MM.1S (cell line): ENCODE data around the gene GRIK4.

ENCODE experiments used
- DNase-seq: peaks from one replicate; pipeline ENCODE4 v3.0.0-alpha.2; 2015
- H2AFZ ChIP-seq: fragments of 300-600 bp; sonication (generic); 2 replicates; pipeline ENCODE4 v1.6.0; 2016; ENCODE audit warnings: antibody characterized with exemption, low read length
- H3F3A ChIP-seq: fragments of 300-600 bp; sonication (generic); 2 replicates; pipeline ENCODE4 v1.6.1; 2016; ENCODE audit warnings: mild to moderate bottlenecking, antibody characterized with exemption, low read length, moderate library complexity, mixed read lengths; ENCODE audit not compliant: insufficient read depth
- H3K27ac ChIP-seq: fragments of 300-600 bp; sonication (generic); 2 replicates; pipeline ENCODE4 v1.5.1; 2016; ENCODE audit warnings: mild to moderate bottlenecking, low read length
- H3K27me3 ChIP-seq: fragments of 300-600 bp; sonication (generic); replicated peaks from 2 replicates; pipeline ENCODE4 v1.6.0; 2016; ENCODE audit warnings: low read length; ENCODE audit not compliant: insufficient read depth
- H3K36me3 ChIP-seq: fragments of 300-600 bp; sonication (generic); replicated peaks from 2 replicates; pipeline ENCODE4 v1.6.1; 2016; ENCODE audit warnings: mild to moderate bottlenecking, low read length, mixed read lengths; ENCODE audit not compliant: insufficient read depth
- H3K4me1 ChIP-seq: fragments of 300-600 bp; sonication (generic); 2 replicates; pipeline ENCODE4 v1.6.1; 2016; ENCODE audit warnings: low read length, mixed read lengths
- H3K4me2 ChIP-seq: fragments of 300-600 bp; sonication (generic); 2 replicates; pipeline ENCODE4 v1.6.0; 2016; ENCODE audit warnings: low read depth, low read length
- H3K4me3 ChIP-seq: fragments of 300-600 bp; sonication (generic); 2 replicates; pipeline ENCODE4 v1.5.1; 2016; ENCODE audit warnings: low read length, mixed read lengths
- H3K79me2 ChIP-seq: fragments of 300-600 bp; sonication (generic); 2 replicates; pipeline ENCODE4 v1.6.1; 2016; ENCODE audit warnings: mixed run types, low read length, mixed read lengths
- H3K9ac ChIP-seq: fragments of 300-600 bp; sonication (generic); 2 replicates; pipeline ENCODE4 v1.6.1; 2016; ENCODE audit warnings: low read length, mixed read lengths
- H3K9me2 ChIP-seq: fragments of 300-600 bp; sonication (generic); replicated peaks from 2 replicates; pipeline ENCODE4 v1.6.1; 2016; ENCODE audit warnings: mild to moderate bottlenecking, low read length, mixed read lengths; ENCODE audit not compliant: insufficient read depth
- H3K9me3 ChIP-seq: fragments of 300-600 bp; sonication (generic); replicated peaks from 2 replicates; pipeline ENCODE4 v1.6.1; 2016; ENCODE audit warnings: mild to moderate bottlenecking, low read length, mixed read lengths; ENCODE audit not compliant: insufficient read depth
- H4K20me1 ChIP-seq: fragments of 300-600 bp; sonication (generic); 2 replicates; pipeline ENCODE4 v1.6.1; 2016; ENCODE audit warnings: mild to moderate bottlenecking, low read length, moderate library complexity, mixed read lengths; ENCODE audit not compliant: insufficient read depth
- EZH2 ChIP-seq: fragments of 300-600 bp; sonication (generic); optimal IDR thresholded peaks from 2 replicates; pipeline ENCODE3; 2017; ENCODE audit warnings: low read depth, mild to moderate bottlenecking, antibody characterized with exemption, low read length, mixed read lengths
- EZH2phosphoT487 ChIP-seq: fragments of 300-600 bp; sonication (generic); IDR thresholded peaks from 2 replicates; pipeline ENCODE4 v1.6.1; 2018; ENCODE audit warnings: antibody characterized with exemption, low read length
- TF ChIP-seq, protein P1 (sequence below): fragments of 300-600 bp; sonication (generic); IDR thresholded peaks from 2 replicates; pipeline ENCODE4 v1.5.1; 2016; ENCODE audit warnings: antibody characterized with exemption, low read length, mixed read lengths

The GRIK4 gene

DNA sequence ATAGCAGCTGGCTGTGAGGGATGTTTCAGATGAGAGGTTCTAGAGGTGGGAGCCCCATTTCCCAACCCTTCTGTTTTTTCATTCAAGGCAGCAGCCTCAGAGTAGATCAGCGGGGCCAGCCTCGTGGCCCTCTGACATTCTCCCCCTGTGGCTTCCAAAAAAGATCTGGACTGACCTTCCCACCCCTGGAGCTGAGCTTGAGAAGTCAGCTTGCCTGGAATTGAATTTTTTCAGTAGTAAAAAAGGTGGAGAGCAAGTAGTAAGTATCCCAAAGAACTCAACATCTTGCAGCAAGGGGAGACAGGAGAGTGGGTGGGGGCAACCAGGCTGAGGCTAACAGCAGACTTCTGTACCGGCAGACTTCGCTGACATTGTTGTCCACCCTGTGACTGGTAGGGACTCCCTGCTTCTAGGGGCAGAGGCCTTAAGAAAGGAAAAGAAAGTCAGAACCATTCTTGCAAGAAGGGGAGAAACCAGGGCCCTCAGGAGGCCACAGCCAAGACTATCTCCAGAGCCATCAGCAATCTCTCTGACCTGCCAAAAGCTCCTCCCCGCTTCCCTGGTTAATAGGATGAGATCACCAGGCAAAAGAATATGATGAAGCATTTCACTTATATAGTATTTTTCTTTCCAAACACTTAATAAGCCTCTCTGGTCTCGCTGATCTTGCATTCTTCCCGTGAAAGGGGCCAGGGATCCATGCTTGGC is 2.0 kb upstream of the GRIK4 start:
- no peak for DNase-seq
- Histone ChIP-seq H3K9ac (no peak overlapping the region), H3K27me3 (no peaks in the 10 kb centered on the region)

DNA sequence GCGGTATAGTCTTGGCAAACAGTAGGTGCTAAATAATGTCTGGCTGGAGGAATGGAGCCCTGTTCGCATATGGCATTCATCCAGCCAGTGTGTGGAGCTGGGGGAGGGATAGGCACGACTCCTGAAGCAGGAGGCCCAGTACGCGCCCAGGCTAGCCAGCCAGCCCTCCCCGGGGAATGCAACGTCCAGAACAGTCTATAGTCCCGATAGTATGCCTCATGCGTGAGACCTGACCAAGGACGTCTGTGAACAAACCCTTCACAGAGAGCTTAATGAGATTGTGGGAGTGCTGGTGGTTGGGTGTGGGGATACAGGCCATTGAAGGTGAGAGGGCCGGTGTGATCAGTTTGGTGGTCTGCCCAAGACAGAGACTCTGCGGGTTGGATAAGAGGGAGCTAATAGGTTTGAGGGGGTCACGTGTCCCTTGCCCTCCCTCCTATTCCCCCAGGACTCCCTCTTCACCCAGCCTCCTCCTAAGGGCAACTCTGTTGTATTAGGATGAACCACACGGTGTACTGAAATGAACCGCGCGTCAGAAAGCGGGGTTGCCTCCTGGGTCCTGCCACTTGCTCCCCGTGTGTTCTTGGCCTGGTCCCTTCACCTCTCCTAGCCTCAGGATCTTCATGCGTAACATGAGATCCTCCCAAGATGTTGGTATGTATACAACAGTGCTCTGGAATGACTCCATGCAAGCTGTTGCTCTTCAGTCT is 987 bp upstream of the GRIK4 start:
- H3K9me2 ChIP-seq = no peaks in the 10 kb centered on the region
- peak overlapping the region; percentile 19; the same call in 1 of the 2 replicates for H2AFZ ChIP-seq
- H3K4me2 ChIP-seq = no peak overlapping the region; the same call in 1 of the 2 replicates
- TF ChIP-seq, protein P1, sequence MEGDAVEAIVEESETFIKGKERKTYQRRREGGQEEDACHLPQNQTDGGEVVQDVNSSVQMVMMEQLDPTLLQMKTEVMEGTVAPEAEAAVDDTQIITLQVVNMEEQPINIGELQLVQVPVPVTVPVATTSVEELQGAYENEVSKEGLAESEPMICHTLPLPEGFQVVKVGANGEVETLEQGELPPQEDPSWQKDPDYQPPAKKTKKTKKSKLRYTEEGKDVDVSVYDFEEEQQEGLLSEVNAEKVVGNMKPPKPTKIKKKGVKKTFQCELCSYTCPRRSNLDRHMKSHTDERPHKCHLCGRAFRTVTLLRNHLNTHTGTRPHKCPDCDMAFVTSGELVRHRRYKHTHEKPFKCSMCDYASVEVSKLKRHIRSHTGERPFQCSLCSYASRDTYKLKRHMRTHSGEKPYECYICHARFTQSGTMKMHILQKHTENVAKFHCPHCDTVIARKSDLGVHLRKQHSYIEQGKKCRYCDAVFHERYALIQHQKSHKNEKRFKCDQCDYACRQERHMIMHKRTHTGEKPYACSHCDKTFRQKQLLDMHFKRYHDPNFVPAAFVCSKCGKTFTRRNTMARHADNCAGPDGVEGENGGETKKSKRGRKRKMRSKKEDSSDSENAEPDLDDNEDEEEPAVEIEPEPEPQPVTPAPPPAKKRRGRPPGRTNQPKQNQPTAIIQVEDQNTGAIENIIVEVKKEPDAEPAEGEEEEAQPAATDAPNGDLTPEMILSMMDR = no peak
- TF ChIP-seq EZH2phosphoT487 (no peak), EZH2 (no peak)
- no peak overlapping the region for H3K27ac ChIP-seq
- H3K9ac ChIP-seq = peak overlapping the region; percentile 44; the same call in 1 of the 2 replicates
- peaks cover 5% of the 10 kb centered on the region; the same call in 1 of the 2 replicates for H3K79me2 ChIP-seq
- peak overlapping the region; percentile 41; the same call in 1 of the 2 replicates for H3K4me3 ChIP-seq
- no peak for DNase-seq
- no peaks in the 10 kb centered on the region for H3K27me3 ChIP-seq
- no peaks in the 10 kb centered on the region for H4K20me1 ChIP-seq
- no peaks in the 10 kb centered on the region for H3K9me3 ChIP-seq
- peaks cover 14% of the 10 kb centered on the region for H3F3A ChIP-seq
- no peaks in the 10 kb centered on the region for H3K36me3 ChIP-seq
- H3K4me1 ChIP-seq = peaks cover 21% of the 10 kb centered on the region

More for the DNA sequence above, 2.0 kb upstream of the GRIK4 start:
- Histone ChIP-seq H3K4me1 (peaks cover 29% of the 10 kb centered on the region), H3K27ac (no peak overlapping the region), H3K4me3 (no peak overlapping the region), H4K20me1 (no peaks in the 10 kb centered on the region), H3K9me3 (no peaks in the 10 kb centered on the region), H3F3A (peaks cover 20% of the 10 kb centered on the region), H3K4me2 (no peak overlapping the region), H3K36me3 (no peaks in the 10 kb centered on the region), H2AFZ (no peak overlapping the region), H3K79me2 (peaks cover 5% of the 10 kb centered on the region; the same call in 1 of the 2 replicates), H3K9me2 (no peaks in the 10 kb centered on the region)
- TF ChIP-seq, protein P1 = no peak

DNA sequence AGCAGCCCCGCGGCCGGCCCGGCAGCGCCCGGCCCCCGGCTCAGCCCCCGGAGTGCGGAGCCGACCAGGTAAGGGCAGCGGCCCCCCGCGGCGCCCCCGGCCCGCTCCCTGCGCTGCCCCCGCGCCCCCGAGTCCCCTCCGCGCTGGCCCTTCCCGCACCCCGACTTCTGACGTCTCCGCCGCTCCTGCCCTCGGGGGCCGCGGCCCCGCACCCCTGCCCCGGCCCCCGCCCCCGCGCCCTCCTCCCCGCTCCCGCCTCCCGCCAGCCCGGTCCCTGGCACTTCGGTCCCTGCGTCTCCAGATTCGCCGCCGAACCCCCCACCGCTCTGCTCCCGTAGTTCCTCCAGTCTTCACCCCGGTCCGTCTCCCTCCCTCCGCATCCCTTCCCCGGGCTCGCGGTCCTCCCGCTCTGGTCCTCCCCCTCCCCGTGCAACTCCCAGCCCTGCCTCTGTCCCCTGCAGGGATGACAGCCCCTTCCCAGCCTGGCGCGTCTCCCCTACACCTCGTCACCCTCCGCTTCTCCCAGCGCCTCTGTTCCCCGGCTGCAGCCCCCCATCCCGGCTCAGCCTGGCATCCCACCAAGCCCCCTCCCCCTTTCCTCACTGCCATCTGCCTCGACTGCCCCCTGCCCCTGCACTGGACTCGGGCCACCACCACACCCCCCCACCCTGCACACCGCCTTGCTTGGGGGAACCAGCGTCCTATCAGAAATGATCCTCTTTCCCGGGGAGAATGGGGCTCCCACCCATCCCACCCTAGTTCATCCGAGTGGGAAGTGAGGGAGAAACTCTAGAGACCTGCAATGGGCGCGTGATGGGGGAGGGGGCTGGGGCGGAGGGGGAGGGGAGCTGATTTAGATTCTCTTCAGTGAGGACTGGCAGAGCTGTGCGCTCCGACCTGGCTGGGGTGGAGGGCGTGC is 531 bp downstream of the GRIK4 start:
- Histone ChIP-seq H3K27me3 (no peaks in the 10 kb centered on the region), H3K79me2 (peaks cover 5% of the 10 kb centered on the region; the same call in 1 of the 2 replicates), H3K4me1 (peaks cover 7% of the 10 kb centered on the region), H3K27ac (no peak overlapping the region), H3K9me2 (no peaks in the 10 kb centered on the region), H3K4me2 (peak overlapping the region; percentile 68), H3K36me3 (no peaks in the 10 kb centered on the region), H2AFZ (0 out of 2 replicates have a peak overlapping the region, but pooled peaks have one; percentile 42), H3K4me3 (peak overlapping the region; percentile 67), H3K9ac (peak overlapping the region; percentile 52; the same call in 1 of the 2 replicates), H4K20me1 (no peaks in the 10 kb centered on the region), H3K9me3 (no peaks in the 10 kb centered on the region), H3F3A (no peaks in the 10 kb centered on the region)
- no peak for TF ChIP-seq EZH2phosphoT487
- TF ChIP-seq EZH2 = no peak
- TF ChIP-seq, protein P1 = no peak
- no peak for DNase-seq
